Measurements from ENCODE around the gene DNAJC22. TPM values are rescaled to one million over a fixed set of nuclear protein-coding genes. Genes with fewer than 3 reads are reported as not detected.

DNAJC22 gene
- polyA plus RNA-seq, 3 donors, result not detected

DNA sequence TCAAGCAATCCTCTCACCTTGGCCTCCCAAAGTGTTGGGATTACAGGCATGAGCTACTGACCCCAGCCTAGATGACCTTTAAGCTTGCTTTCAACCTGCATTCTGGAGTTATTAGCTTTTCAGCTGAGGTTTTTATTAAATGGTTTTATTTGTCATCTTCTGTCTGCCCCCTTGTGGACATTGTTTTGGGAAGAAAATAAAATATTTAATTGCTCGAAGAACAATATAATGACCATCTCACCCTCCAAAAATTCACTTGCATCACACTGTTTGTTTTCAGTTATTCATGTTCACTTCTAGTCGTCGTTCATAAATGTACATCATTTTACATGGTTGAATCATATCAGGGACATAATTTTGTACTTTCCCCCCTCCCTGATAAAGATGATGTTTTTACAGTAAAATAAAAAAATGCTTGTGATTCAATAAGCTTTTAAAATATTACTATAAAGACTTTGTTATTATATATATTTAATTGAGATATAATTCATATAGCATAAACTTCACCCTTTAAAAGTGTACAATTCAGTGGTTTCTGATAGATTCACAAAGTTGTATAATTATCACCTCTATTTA lies 10.5 kb downstream of the DNAJC22 start:
- no CpG with 5 or more reads among the region's 3 CpGs for WGBS (ENCODE audit: insufficient coverage)
- Histone ChIP-seq H3K27me3 (ENCODE audit: control insufficient read depth in 2 of 2, insufficient read depth in 2 of 2, low read length in 2 of 2) (peaks cover 6 to 17% of the 10 kb centered on the region in 2 donors), H4K20me1 (ENCODE audit: insufficient read depth, low read length) (no peaks in the 10 kb centered on the region), H3K4me2 (replicated peaks; ENCODE audit: extremely low read depth, low read length, poor library complexity, severe bottlenecking) (no peak overlapping the region), H3K9me3 (replicated peaks in 1 of 2; ENCODE audit: control insufficient read depth in 1 of 2, insufficient read depth in 1 of 2, low read length in 2 of 2) (no peaks in the 10 kb centered on the region), H3K9ac (ENCODE audit: insufficient read depth, low read length, poor library complexity, severe bottlenecking) (no peak overlapping the region), H3K27ac (ENCODE audit: low read depth in 1 of 2, low read length in 2 of 2) (no peak overlapping the region), H2AFZ (ENCODE audit: insufficient read depth, low read depth, low read length, poor library complexity, severe bottlenecking) (no peak overlapping the region), H3K4me3 (replicated peaks in 1 of 3; ENCODE audit: low read depth in 2 of 3, low read length in 3 of 3) (no peak overlapping the region), H3K79me2 (ENCODE audit: insufficient read depth, low read length) (no peaks in the 10 kb centered on the region), H3K36me3 (replicated peaks in 1 of 2; ENCODE audit: control insufficient read depth in 1 of 2, insufficient read depth in 2 of 2, low read length in 2 of 2) (no peaks in the 10 kb centered on the region), H3K4me1 (ENCODE audit: control insufficient read depth in 1 of 2, insufficient read depth in 2 of 2, low read length in 2 of 2) (no peaks in the 10 kb centered on the region)
- no peaks in the 10 kb centered on the region for H3K9me3 Mint-ChIP-seq
- intact Hi-C loops (cut with micrococcal nuclease), result loop anchor here in 1 of 2 donors (5.0 kb wide), 1 partner anchor 225 kb away; no protein-coding TSS in a partner anchor
- peak overlapping the region in 1 of 2 donors; percentile 49 for H3K4me3 Mint-ChIP-seq
- DNase-seq, result peak in 1 of 3 donors; percentile 24
- H3K4me1 Mint-ChIP-seq, result peaks cover 2% of the 10 kb centered on the region
- H3K36me3 Mint-ChIP-seq, result no peaks in the 10 kb centered on the region
- no peak overlapping the region for H3K27ac Mint-ChIP-seq
- TF ChIP-seq, protein P1, sequence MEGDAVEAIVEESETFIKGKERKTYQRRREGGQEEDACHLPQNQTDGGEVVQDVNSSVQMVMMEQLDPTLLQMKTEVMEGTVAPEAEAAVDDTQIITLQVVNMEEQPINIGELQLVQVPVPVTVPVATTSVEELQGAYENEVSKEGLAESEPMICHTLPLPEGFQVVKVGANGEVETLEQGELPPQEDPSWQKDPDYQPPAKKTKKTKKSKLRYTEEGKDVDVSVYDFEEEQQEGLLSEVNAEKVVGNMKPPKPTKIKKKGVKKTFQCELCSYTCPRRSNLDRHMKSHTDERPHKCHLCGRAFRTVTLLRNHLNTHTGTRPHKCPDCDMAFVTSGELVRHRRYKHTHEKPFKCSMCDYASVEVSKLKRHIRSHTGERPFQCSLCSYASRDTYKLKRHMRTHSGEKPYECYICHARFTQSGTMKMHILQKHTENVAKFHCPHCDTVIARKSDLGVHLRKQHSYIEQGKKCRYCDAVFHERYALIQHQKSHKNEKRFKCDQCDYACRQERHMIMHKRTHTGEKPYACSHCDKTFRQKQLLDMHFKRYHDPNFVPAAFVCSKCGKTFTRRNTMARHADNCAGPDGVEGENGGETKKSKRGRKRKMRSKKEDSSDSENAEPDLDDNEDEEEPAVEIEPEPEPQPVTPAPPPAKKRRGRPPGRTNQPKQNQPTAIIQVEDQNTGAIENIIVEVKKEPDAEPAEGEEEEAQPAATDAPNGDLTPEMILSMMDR (IDR thresholded peaks at IDR 0.05), result peak; percentile 70
- peaks cover 6 to 40% (median 30%) of the 10 kb centered on the region in 3 donors for H3K27me3 Mint-ChIP-seq (ENCODE audit: low read depth in 3 of 3)

DNA sequence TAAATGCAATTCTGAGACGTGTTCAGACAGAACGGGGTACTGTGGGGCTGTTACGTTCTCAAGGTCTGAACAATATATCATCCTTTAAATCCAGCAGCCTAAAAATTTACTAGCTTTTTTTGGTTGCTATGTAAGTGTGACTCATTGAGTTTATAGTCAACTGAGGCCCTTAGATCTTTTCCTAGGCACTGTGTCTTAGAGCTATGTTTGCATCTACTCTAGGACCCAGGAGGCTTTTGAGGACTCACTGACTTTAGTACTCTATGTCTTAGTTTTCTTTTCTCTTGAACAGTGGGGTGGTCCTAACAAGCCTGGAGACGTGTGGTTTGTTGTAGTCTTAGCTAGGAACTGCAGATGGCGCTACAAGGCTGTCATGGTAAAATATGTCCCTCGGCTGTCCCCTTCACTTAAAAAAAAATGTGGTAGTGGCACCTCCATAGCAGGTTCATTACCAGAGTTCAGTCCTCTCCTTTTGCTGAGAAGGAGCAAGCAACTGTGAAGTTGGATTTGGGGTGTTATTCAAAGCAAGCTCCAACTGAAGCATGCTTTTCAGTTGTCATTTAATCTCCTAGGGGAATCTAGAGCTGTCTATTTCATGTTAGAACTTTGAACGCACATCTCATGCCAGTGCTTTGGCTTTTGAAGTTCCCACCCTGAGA lies 11.9 kb downstream of the DNAJC22 start:
- TF ChIP-seq, protein P1 (IDR thresholded peaks at IDR 0.05), result peak; percentile 89
- no peaks in the 10 kb centered on the region for H4K20me1 ChIP-seq (ENCODE audit: insufficient read depth, low read length)
- no peak overlapping the region for H3K9ac ChIP-seq (ENCODE audit: insufficient read depth, low read length, poor library complexity, severe bottlenecking)
- H3K27me3 Mint-ChIP-seq (ENCODE audit: low read depth in 3 of 3), result peaks cover 6 to 28% (median 21%) of the 10 kb centered on the region in 3 donors
- no peak overlapping the region for H3K27ac Mint-ChIP-seq
- no peaks in the 10 kb centered on the region for H3K9me3 Mint-ChIP-seq
- H3K36me3 ChIP-seq (replicated peaks in 1 of 2; ENCODE audit: control insufficient read depth in 1 of 2, insufficient read depth in 2 of 2, low read length in 2 of 2), result no peaks in the 10 kb centered on the region
- DNase-seq, result peak; percentile 52 to 65 (median 64)
- no peaks in the 10 kb centered on the region for H3K9me3 ChIP-seq (replicated peaks in 1 of 2; ENCODE audit: control insufficient read depth in 1 of 2, insufficient read depth in 1 of 2, low read length in 2 of 2)
- no peak overlapping the region for H3K4me2 ChIP-seq (replicated peaks; ENCODE audit: extremely low read depth, low read length, poor library complexity, severe bottlenecking)
- H3K4me1 Mint-ChIP-seq, result peaks cover 2% of the 10 kb centered on the region
- intact Hi-C loops (cut with micrococcal nuclease), result loop anchor here (1.0 to 5.0 kb wide), 3 partner anchors 156 to 224 kb away; no protein-coding TSS in a partner anchor
- no peak overlapping the region for H3K4me3 ChIP-seq (replicated peaks in 1 of 3; ENCODE audit: low read depth in 2 of 3, low read length in 3 of 3)
- H3K4me3 Mint-ChIP-seq, result no peak overlapping the region
- peaks cover 2 to 7% of the 10 kb centered on the region in 2 donors for H3K27me3 ChIP-seq (ENCODE audit: control insufficient read depth in 2 of 2, insufficient read depth in 2 of 2, low read length in 2 of 2)
- no peaks in the 10 kb centered on the region for H3K4me1 ChIP-seq (ENCODE audit: control insufficient read depth in 1 of 2, insufficient read depth in 2 of 2, low read length in 2 of 2)
- 60% methylated on average over 1 of the region's 7 CpGs for WGBS (ENCODE audit: insufficient coverage)
- no peak overlapping the region for H3K27ac ChIP-seq (ENCODE audit: low read depth in 1 of 2, low read length in 2 of 2)
- no peaks in the 10 kb centered on the region for H3K79me2 ChIP-seq (ENCODE audit: insufficient read depth, low read length)
- H3K36me3 Mint-ChIP-seq, result no peaks in the 10 kb centered on the region
- no peak overlapping the region for H2AFZ ChIP-seq (ENCODE audit: insufficient read depth, low read depth, low read length, poor library complexity, severe bottlenecking)

Measured in CD14-positive monocyte (primary cell).